Activated effector memory CD4-positive, alpha-beta T cell treated with anti-CD3 and anti-CD28 coated beads, Interleukin-2, amount 50 U/mL, for 16 hours (primary cell): ENCODE results near the gene MFF.

Source experiments
- DNase-seq: peaks from one replicate; pipeline ENCODE4 v3.0.0-alpha.2; 2020

Gene MFF, protein sequence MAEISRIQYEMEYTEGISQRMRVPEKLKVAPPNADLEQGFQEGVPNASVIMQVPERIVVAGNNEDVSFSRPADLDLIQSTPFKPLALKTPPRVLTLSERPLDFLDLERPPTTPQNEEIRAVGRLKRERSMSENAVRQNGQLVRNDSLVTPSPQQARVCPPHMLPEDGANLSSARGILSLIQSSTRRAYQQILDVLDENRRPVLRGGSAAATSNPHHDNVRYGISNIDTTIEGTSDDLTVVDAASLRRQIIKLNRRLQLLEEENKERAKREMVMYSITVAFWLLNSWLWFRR

DNA sequence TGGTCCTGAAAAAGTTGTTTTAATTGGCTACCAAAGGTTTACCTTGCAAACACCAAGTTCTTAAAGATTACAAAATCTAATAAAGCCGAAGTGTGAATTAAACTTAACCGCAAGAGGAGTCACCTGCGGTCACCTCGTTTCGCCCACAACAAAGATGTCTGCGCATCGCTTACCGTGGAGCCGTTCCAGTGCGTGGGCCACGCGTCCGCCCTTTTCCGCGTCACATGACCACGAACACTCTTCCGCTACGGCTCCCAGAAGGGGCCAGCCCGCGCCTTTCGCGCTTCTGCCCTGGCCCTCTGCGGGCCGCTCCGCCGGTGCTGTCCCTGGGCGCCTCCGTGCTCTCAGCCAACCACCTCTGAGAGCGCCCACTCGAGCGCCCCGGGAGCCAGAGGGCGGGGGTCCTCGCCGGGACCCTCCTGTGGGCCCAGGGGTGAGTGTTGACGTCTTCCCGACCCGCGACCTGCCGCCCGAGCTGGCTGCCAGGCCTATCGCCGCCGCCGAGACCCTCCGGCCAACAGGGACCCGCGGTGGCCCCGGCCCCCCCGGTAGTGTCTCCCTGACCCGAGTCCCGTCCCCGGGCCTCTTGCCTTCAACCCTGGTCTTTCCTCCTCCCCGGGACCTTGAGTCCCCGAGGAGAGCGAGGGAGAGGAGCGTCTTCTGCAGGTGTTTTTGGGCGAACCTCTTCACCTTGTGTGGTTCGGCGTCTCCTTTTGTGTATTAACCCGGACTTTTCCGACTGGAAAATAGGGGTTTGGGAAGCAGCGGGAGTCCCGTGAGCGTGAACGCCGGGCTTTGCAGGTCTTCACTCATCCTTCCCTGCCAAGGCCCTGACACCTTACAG is at the start of gene MFF:
MFF (plus strand) TSS at position 257 of the 844 bp plus-strand sequence. CDS start 5,415 bp downstream, outside the sequence.
- DNase-seq = peak; percentile 98

DNA sequence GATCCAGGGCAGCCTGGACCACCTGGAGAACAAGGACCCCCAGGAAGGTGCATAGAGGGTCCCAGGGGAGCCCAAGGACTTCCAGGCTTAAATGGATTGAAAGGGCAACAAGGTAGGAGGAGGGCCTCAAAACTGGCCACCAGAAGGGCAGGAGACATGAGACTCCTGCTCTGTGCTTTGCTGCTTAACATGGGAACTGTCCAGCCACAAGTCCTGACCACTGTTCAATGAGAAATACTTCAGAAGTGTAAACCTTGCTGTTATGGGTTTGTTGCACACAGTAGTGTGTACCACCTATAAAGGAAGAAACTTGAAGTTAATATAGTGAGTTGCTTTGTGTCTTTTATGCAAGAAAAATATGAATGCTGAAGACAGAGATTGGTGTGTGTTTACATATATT is 44.2 kb upstream of the MFF start:
- no peak for DNase-seq

DNA sequence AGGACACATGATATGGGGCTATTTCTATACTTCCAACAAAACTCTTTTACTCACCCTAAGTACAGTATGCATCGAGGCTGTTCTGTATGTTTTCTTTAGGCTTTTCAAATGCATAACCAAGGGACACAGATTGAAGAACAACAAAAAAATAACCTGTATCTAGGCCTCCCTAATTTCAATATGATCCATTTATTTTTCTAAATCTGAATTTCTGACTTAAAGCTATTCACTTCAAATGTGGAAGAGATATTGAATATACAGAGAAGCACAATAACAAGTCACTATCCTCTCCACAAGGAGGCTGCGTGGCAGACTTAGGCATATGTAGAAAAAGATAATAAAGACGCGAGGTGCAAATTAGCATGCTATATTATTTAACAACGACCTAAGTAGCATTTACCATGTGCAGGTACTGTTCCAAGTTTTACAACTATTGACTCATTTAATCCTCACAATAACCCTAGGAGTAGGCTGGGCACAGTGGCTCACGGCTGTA is 39.3 kb upstream of the MFF start:
- DNase-seq = no peak

DNA sequence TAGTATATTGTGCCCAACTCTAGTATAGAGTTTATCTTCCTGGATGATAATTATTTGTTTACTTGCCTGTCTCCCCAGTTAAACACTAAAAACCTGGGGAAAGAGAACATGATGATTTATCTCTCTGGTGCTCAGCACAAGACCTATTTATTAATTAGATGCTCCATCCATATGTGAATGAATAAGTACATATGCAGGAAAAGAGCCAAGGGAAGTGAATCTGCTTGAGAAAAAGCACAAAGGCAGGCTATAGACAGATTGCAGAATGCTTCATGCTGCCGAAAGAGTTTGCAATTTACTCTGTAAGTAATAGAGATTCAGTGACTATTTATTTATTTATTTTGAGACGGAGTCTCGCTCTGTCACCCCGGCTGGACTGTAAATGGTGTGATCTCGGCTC is 37.3 kb upstream of the MFF start:
- no peak for DNase-seq

DNA sequence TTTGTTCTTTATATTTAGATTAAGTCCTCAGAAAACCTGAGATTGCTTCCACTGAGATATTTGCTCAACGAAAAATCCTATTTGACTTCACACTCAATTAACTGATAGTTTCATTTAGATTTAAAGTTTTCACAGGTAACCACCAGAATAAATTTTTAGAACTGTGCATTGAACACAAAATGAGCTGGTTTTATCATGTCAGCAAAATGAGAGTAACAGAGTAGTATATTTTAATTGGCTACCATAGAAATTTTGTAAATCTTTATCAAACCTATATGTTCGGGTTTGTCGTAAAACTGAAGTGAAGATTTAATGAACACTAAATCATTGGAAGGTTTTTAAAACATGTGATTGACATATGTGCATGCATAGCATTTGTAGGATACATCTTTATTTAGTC is 32.7 kb upstream of the MFF start:
- DNase-seq = no peak

DNA sequence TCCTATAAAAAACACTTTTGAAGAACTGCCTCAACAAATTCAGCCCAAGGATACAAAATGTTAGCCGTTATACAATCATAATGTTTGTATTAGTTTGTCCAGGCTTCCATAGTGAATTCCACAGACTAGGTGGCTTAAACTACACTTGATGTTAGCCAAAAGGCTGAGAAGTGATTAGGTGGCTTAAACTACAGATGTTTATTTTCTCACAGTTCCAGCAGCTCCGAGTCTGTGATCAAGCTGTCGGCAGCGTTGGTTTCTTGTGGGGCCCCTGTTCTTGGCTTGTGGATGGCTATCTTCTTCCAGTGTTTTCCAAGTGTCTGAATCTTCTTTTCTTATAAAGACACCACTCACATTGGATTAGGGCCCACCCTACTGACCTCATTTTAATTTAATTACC is 31.5 kb upstream of the MFF start:
- no peak for DNase-seq

DNA sequence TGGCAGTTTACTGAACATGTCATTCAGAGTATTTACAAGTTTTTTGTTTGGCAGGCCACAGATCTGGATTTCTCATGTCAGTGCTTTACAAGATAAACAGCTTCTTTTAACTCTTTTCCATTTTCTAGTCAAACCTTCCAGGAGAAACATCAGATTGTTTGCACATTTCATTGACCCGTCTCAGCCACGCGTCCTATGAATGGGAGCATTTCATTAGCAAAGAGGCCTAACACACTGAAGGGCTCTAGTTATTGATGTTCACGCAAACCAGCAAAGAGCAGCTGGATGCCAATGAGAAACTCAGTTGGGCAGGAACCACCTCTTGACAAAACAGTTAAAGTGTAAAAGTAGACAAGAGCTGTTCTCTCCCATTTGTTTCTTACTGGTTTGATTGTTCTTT is 29.2 kb upstream of the MFF start:
- no peak for DNase-seq

DNA sequence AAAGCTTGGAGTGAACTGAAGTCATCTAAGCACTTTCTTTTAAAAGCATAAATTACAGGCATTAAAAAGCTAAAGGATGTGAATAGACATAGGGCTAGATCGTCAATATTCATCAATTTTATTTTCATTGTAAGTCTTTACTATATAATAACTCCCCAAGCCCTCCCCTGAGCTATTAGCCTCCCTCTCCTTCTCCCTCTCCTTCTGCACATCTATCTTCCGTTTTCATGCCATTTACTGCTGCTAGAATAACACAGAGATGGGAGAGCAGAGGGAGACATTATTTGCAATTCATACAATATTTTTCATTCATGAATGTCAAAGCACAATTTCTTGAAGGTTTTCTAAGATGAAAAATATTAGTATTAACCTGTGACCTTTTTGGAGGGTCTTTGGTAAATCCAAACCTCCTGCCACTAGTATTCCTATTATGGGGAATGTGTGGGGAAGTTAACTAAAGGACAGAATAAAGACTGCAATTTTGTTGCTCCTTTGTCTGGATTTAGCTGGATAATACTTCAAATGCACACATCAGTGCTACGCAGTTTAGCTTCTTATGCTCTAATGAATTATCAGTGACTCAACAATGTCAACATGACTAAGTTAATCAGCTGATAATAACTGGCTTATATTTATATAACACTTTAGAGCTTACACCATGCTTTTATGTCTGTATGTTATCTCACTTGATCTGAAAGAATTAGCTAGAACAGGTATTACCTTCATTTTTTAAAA is 28.2 kb upstream of the MFF start:
- no peak for DNase-seq

DNA sequence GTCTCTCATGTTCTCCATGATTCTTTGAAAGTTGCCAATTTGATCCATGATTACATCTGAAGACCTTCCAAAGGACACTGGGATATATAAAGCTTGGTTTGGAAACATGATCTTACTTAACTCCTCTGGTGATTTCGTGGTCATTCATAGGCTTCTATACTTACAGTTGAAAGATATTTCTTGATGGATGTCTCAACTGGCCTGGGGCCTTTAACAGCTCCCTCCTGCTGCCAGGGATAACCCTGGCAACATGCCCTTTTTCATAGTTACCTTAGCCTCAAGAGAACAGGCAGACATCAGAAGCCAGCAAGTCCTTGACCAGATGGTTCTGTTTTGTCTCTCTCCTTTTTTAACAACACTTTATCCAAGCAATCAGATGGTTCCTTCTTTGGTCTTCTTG is 23.5 kb upstream of the MFF start:
- DNase-seq = no peak

DNA sequence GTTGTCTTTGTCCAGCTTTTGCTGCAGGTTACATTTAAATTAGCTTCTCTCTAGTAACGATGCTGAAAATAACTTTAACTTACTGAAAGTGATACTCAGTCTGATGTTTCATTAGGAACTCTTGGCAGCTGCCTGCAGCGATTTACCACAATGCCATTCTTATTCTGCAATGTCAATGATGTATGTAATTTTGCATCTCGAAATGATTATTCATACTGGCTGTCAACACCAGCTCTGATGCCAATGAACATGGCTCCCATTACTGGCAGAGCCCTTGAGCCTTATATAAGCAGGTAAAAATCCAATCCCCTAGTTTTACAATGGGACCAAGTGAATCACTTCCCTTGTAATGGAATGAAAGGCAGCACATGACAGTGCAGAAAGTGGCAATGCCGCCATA is 16.3 kb upstream of the MFF start:
- no peak for DNase-seq

DNA sequence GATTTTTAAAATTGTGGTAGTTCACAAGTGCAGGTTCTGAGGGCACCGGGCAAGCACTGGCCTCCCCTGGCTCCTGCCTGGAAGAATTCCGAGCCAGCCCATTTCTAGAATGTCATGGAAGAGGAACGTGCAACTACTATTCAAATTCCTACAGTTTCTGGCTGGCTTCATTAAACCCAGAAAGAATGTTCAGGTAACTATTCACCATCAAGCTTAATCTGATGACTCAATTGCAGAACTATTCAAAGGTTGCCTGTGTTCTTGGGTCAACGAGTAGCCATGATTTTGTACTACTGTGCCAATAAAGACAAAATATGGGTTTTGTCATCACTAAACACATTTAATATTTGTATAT is 14.3 kb upstream of the MFF start:
- DNase-seq = no peak

DNA sequence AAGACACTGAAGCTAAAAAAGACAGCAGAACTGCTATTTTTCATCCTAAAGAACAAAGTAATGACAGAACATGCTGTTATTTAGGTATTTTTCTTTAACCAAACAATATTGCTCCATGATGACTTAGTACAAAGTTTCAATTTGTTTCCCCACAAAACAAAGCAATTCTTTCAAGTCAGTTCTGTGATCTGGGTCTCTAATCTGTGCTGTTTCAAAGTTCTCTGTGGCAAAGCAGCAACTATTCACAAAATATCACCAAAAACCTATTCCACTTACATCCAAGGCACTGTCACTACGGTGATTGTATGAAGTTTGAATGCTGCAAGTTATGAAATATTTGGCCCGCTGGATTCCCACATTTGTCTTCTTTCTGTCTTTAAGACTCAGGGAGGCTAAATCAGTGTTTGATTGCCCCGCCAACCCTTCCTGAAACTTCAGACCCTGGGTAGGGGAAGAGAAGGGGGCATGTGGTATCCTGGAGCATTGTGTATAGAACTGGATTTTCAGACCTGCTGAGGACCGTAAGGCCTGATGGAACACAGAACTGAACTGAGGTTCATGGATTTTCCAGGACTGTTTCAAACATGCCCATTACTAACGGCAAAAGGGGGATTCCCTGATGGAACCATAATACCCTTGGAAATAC is 13.1 kb upstream of the MFF start:
- DNase-seq = no peak

DNA sequence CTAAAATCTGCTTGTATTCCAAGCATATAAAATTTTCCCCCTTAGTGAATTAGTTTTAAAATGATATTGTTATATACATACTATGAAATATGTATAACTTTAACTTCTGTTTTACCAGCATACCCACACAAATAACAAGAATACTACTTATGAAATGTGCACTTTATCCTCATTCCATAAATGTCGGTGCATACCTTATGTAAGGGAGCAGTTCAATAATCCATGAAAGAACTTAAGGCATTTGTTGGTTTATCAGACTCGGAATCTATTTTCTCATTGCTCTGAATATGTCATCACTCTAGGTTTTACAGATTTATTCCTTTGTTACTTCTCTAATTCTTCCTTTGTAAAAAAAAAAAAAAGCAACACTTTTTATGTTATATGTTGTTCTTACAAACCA is 12.5 kb upstream of the MFF start:
- no peak for DNase-seq

DNA sequence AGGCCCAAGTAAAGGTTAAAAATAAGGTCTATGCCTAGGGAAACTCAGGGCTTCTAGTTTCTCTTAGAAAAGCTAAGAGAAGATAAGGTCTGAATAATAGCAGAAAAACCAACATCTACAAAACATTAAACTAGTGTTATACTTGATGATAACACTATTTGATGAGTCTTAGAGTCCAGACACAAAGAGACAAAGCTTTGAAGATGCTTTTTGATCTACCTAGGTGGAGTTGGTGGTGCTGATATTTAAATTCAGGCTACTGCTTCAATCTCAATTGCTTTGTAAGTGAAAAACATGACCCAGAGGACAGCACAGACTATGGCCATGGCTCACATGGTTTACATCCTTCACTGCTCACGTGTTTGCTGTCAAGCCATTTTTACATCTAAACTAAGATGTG is 11.7 kb upstream of the MFF start:
- no peak for DNase-seq

DNA sequence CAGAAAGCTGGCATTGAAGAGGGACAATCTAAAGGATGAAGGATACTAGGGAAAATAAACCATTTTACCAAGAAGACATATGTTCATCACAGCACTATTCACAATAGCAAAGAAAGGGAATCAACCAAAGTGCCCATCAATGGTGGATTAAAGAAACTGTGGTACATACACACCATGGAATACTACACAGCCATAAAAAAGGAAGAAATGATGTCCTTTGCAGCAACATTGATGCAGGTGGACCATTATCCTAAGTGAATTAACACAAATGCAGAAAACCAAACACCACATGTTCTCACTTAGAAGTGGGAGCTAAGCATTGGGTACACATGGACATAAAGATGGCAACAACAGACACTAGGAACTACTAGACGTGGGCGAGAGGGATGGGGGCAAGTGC is 7.2 kb upstream of the MFF start:
- no peak for DNase-seq

DNA sequence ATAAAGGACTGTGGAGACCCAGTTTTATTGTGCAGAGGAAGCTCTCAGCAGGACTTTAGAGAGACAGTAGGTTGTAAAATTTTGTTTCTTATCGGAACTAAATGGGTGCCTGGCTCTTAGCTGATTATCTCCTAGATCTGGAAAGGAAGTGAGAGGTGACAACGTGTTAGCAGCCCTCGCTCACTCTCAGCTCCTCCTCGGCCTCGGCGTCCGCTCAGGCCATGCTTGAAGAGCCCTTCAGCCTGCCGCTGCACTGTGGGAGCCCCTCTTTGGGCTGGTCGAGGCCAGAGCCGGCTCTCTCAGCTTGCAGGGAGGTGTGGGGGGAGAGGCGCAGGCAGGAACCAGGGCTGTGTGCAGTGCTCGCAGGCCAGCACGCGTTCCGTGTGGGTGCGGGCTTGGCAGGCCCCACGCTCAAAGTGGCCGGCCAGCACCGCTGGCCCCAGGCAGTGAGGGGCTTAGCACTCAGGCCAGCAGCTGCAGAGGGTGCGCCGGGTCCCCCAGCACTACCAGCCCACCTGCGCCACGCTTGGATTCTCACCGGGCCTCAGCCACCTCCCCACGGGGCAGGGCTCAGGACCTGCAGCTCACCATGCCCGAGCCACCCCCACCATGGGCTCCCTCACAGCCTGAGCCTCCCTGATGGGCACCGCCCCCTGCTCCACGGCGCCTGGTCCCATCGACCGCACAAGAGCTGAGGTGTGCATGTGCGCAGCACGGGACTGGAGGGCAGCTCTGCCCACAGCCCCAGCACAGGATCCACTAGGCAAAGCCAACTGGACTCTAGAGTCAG is 4.6 kb upstream of the MFF start:
- DNase-seq = no peak

DNA sequence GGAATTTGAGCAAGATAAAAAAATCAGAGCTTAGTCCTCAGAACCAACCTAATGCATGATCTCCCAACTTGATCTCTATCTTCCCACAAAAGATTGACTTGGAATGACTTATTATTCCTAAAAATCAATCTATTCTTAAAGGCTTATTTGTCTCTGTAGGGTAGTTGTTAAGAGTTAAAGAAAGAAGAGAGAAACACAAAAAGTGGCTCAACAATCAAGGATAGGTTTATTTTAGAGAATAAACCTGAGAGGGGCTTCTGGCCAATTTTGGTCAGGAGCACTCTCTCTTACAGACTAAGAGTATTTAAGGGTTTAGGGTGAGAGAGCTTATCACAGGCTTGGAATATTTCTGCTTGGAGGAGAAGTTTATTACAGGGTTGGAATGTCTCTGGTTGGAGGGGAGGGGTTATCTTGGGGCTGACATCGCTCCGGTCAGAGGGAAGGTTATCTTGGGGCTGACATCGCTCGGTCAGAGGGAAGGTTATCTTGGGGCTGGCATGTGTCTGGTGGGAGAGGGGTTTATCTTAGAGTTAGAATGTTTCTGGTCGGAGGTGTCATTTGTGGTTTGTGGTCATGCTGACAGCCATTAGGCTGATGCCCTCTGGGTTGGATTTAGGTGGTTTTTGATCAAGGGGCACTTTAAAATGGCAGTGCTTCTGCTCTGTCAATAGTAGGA is 2.4 kb upstream of the MFF start:
- no peak for DNase-seq

DNA sequence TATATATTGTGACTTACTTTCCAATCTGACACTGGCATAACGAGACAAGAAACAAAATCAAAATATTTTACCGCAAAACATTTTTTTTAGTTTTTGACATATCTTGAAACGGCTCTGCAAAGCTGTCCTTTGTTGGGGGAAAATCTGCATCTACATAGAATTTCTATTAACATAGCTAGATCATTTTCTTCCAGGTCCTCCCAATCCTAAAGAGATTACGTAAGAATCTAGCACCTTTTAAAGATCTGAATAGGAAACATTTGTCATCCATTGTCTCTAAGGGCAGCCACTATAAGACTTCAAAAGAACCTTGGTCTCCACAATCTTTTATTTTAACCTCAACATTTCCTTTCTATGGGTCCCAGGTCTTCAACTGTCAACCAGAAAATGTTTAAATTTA is 1.2 kb upstream of the MFF start:
- no peak for DNase-seq

DNA sequence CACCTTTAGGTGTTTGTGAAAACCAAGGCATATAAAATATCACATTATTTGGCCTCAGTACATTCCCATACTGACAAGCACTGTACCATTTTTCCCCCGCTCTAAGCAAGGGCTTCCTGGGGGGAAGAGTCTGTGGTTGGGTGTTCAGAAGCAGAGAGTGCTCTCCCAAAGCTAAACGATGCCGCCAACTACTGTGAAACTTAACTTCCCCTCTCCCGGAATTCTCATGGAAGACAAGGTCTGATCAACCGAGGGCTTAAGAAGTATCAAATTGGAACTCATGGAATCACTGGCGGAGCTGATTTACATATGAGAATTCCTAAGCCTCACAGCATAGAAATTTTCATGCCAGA is 433 bp upstream of the MFF start:
- no peak for DNase-seq

DNA sequence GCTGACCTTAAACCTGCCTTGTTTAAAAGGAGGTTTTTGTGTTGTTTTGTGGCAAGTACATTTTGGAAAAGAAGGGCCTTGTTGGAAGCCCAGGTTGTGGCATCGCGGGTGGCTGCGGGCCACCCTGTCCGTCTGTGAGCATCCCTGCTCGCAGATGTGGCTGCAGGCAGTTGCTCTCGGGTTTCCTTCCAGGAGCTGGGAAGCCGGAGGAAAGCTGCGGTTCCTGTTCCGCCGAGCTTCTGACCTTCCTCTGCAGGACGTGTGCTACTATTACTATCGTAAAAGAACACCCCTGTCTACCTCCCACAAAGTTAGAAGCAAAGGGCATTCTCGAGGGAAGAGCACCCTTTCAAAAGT is 766 bp downstream of the MFF start:
- no peak for DNase-seq

DNA sequence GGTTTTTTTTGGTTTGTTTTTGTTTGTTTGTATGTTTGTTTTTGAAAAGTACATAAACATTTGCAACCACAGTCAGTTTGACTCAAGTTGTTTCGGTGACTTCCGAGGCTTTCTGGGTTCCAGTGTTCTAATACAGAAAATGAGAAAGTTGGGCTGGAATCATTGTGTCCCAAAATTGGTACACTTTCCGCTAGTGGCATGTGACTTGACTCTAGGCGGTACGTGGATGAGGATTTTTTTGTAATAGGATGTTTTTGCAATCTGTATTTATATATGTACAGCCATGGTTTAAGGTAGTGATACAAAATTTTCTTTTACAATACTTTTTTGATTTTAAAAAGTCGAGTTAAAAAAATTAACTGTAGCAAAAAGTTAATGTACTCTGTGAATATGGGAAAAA is 1.7 kb downstream of the MFF start:
- DNase-seq = no peak

DNA sequence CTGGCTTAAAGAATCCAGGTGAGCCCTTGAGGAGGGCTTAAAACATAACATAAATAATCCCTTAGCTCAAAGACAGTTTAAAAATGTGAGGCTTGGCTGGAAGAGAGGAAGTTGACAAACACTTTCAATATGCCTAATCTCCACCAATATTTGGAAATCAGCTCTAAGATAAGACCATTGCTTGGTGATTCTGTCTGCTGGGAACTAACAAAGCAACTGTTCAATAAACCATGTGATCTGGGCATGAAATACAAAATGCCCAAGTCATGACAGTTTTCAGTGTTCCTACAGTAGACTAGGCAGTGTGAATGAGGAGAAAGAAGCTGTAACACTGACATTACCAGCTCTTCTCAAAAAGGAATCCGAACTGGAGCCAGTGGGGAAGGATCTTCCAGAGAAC is 10.7 kb downstream of the MFF start:
- DNase-seq = no peak
